Thoracic aorta (tissue), 2 donors: ENCODE data around the gene RFPL1. TPM values are rescaled to one million over a fixed set of nuclear protein-coding genes. Genes with fewer than 3 reads are reported as not detected.

ENCODE experiments used
- ATAC-seq: fragments of 150-250 bp; one replicate; pipeline ENCODE4 v1.8.0; 2017; ENCODE audit warnings: low read depth; ENCODE audit not compliant: insufficient number of reproducible peaks, low FRiP score
- DNase-seq: peaks from one replicate; pipeline ENCODE4 v3.0.0-alpha.2; 2020; ENCODE audit warnings: low spot score
- H3K27ac ChIP-seq, 2 donors: fragments of 200-600 bp; sonication (generic); 1 replicate in 1 of 2; 2 replicates in 1 of 2; pipeline ENCODE4 v1.5.1; 2016; ENCODE audit warnings: mild to moderate bottlenecking in 2 of 2, moderate library complexity in 2 of 2
- H3K27me3 ChIP-seq: fragments of 200-600 bp; sonication (generic); replicated peaks from 2 replicates; pipeline ENCODE4 v1.6.0; 2016; ENCODE audit warnings: mild to moderate bottlenecking; ENCODE audit not compliant: insufficient read depth
- H3K36me3 ChIP-seq: fragments of 200-600 bp; sonication (generic); one replicate; pipeline ENCODE4 v1.5.1; 2016
- H3K4me1 ChIP-seq, 2 donors: fragments of 200-600 bp; sonication (generic); 1 replicate in 1 of 2; 2 replicates in 1 of 2; pipeline versions ENCODE4 v1.5.1 to v1.6.0; 2016; ENCODE audit warnings: low read depth in 2 of 2, mild to moderate bottlenecking in 1 of 2; ENCODE audit not compliant: control insufficient read depth in 1 of 2
- H3K4me3 ChIP-seq: fragments of 200-600 bp; sonication (generic); 2 replicates; pipeline ENCODE4 v1.5.1; 2016; ENCODE audit warnings: mild to moderate bottlenecking
- H3K9me3 ChIP-seq: fragments of 200-600 bp; sonication (generic); 2 replicates; pipeline ENCODE4 v1.5.1; 2016
- total RNA-seq, 2 donors: library from RNA; depleted of rRNA; stranded (reverse); fragments of >200 nt; gene quantifications; one replicate each; pipeline versions ENCODE4 v1.1.0 to v1.2.3, GENCODE V29; 2016
- TF ChIP-seq, protein P1 (sequence below): fragments of 200-600 bp; sonication (generic); IDR thresholded peaks from one replicate; pipeline ENCODE4 v1.5.1; 2019; ENCODE audit warnings: antibody characterized with exemption

Gene RFPL1
- total RNA-seq, 2 donors from 2014 or later, result not detected

GRCh38 chr22:29459773-29460172, 21.4 kb downstream of the RFPL1 start:
- DNase-seq, result no peak
- no peaks in the 10 kb centered on the region for H3K27me3 ChIP-seq
- H3K4me1 ChIP-seq, result no peaks in the 10 kb centered on the region
- no peak overlapping the region for H3K27ac ChIP-seq
- TF ChIP-seq, protein P1, sequence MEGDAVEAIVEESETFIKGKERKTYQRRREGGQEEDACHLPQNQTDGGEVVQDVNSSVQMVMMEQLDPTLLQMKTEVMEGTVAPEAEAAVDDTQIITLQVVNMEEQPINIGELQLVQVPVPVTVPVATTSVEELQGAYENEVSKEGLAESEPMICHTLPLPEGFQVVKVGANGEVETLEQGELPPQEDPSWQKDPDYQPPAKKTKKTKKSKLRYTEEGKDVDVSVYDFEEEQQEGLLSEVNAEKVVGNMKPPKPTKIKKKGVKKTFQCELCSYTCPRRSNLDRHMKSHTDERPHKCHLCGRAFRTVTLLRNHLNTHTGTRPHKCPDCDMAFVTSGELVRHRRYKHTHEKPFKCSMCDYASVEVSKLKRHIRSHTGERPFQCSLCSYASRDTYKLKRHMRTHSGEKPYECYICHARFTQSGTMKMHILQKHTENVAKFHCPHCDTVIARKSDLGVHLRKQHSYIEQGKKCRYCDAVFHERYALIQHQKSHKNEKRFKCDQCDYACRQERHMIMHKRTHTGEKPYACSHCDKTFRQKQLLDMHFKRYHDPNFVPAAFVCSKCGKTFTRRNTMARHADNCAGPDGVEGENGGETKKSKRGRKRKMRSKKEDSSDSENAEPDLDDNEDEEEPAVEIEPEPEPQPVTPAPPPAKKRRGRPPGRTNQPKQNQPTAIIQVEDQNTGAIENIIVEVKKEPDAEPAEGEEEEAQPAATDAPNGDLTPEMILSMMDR, result no peak
- H3K36me3 ChIP-seq, result no peaks in the 10 kb centered on the region
- ATAC-seq, result no peak
- H3K4me3 ChIP-seq, result no peak overlapping the region
- H3K9me3 ChIP-seq, result no peaks in the 10 kb centered on the region

DNA sequence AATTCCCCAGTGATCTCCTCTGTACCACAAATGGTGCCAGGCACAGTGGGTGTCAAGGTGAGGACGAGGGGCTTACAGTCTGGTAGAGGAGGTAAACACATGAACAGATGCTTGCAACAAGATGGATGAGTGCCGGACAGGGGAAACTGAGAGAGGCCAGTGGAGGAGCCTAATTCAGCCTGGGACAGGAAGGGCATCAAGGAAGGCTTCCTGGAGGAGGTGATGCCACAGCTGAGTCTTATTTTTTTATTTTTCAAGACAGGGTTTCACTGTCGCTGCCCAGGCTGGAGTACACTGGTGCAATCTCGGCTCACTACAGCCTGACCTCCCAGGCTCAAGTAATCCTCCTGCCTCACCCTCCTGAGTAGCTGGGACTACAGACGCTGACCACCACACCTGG, 22.9 kb downstream of the RFPL1 start:
- H3K9me3 ChIP-seq, result no peaks in the 10 kb centered on the region
- TF ChIP-seq, protein P1, result no peak
- no peaks in the 10 kb centered on the region for H3K27me3 ChIP-seq
- H3K4me3 ChIP-seq, result no peak overlapping the region
- H3K27ac ChIP-seq, result no peak overlapping the region
- no peaks in the 10 kb centered on the region for H3K4me1 ChIP-seq
- H3K36me3 ChIP-seq, result no peaks in the 10 kb centered on the region
- DNase-seq, result no peak
- ATAC-seq, result no peak

DNA sequence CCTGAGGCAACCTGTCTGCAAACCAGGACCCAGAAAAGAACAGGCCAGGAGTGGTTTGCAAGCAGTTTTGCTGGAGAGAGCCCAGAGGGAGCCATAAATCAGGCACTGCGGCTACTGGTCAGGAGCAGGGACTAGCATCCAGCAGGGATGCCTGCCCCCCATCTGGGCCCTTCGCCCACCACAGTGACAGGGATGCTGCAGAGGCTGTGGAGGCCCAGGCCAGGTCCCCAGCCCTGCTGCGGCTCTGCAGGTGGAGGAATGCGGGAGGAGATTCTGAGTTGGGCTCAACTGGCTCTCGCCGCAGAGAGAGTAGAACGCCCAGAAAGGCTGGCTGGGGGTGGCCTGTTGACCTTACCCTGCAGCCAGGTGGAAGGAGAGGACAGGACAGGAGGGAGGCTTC, 25.2 kb downstream of the RFPL1 start:
- no peaks in the 10 kb centered on the region for H3K4me1 ChIP-seq
- ATAC-seq, result no peak

GRCh38 chr22:29464581-29464980, 26.2 kb downstream of the RFPL1 start:
- Histone ChIP-seq H3K4me1 (no peaks in the 10 kb centered on the region), H3K36me3 (no peaks in the 10 kb centered on the region), H3K27ac (no peak overlapping the region), H3K9me3 (no peaks in the 10 kb centered on the region), H3K27me3 (no peaks in the 10 kb centered on the region), H3K4me3 (no peak overlapping the region)
- no peak for ATAC-seq
- no peak for DNase-seq
- TF ChIP-seq, protein P1, result no peak

More for the DNA sequence above, 25.2 kb downstream of the RFPL1 start:
- Histone ChIP-seq H3K36me3 (no peaks in the 10 kb centered on the region), H3K4me3 (no peak overlapping the region), H3K9me3 (no peaks in the 10 kb centered on the region), H3K27me3 (no peaks in the 10 kb centered on the region), H3K27ac (no peak overlapping the region)
- TF ChIP-seq, protein P1, result no peak
- DNase-seq, result no peak

- TF ChIP-seq, protein P1, result no peak
- ATAC-seq (no peak), DNase-seq (no peak)
- Histone ChIP-seq H3K27me3 (peaks cover 4% of the 10 kb centered on the region), H3K27ac (no peak overlapping the region), H3K36me3 (no peaks in the 10 kb centered on the region), H3K4me1 (peaks cover 4 to 6% of the 10 kb centered on the region in 2 donors), H3K9me3 (no peaks in the 10 kb centered on the region), H3K4me3 (no peak overlapping the region)
Measured at GRCh38 chr22:29469755-29470154, 31.4 kb downstream of the RFPL1 start.
